ENCODE data around the gene DLGAP1. TPM values are rescaled to one million over a fixed set of nuclear protein-coding genes. Genes with fewer than 3 reads are reported as not detected.
A peak's percentile ranks its signal among the peaks of the same experiment; 100 is the strongest.

The DLGAP1 gene
- total and polyA plus RNA-seq, 4 donors, result 0.06 to 1.2 (median 0.17) TPM; not detected in 1

GRCh38 chr18:3449512-3450011, 1005.5 kb downstream of the DLGAP1 start:
- H3K27me3 ChIP-seq (ENCODE audit: control insufficient read depth in 4 of 4, insufficient read depth in 4 of 4, low read length in 3 of 4), result no peaks in the 10 kb centered on the region
- H3K36me3 ChIP-seq (ENCODE audit: control insufficient read depth in 4 of 4, insufficient read depth in 3 of 4, low read depth in 1 of 4, low read length in 3 of 4), result no peaks in the 10 kb centered on the region
- WGBS, result under 1% methylated on average over 47 of the region's 47 CpGs
- peak overlapping the region; percentile 99 to 100 for H3K27ac ChIP-seq (ENCODE audit: low read depth in 1 of 2, low read length in 2 of 2)
- no peak for TF ChIP-seq MAX (IDR thresholded peaks at IDR 0.05)
- no peak for TF ChIP-seq FOXA2 (IDR thresholded peaks at IDR 0.05)
- no peak for TF ChIP-seq NR2F2 (IDR thresholded peaks at IDR 0.05)
- no peak for TF ChIP-seq TAF1 (conservative IDR thresholded peaks at IDR 0.05)
- TF ChIP-seq JUND (IDR thresholded peaks at IDR 0.05), result no peak
- no peak for TF ChIP-seq HNF4G (IDR thresholded peaks at IDR 0.05)
- TF ChIP-seq RAD21 (IDR thresholded peaks at IDR 0.05), result no peak
- no peak for TF ChIP-seq FOXA1 (IDR thresholded peaks at IDR 0.05)
- no peak for TF ChIP-seq ZBTB33 (IDR thresholded peaks at IDR 0.05)
- TF ChIP-seq HNF4A (conservative IDR thresholded peaks at IDR 0.05), result no peak
- no peak for TF ChIP-seq RXRA (IDR thresholded peaks at IDR 0.05)
- TF ChIP-seq YY1 (IDR thresholded peaks at IDR 0.05), result no peak
- no peak for TF ChIP-seq SP1 (IDR thresholded peaks at IDR 0.05)
- no peak for TF ChIP-seq ATF3 (IDR thresholded peaks at IDR 0.05)
- TF ChIP-seq CTCF (IDR thresholded peaks at IDR 0.05; ENCODE audit: low read depth, low read length, missing input control), result no peak
- H3K4me1 ChIP-seq (ENCODE audit: control insufficient read depth in 4 of 4, insufficient read depth in 4 of 4, low read length in 3 of 4), result peaks cover 3 to 26% (median 10%) of the 10 kb centered on the region in 4 donors
- H3K9ac ChIP-seq (ENCODE audit: low read depth in 1 of 2, low read length in 2 of 2), result peak overlapping the region; percentile 74 to 95
- peak overlapping the region; percentile 48 to 84 (median 63) for H3K4me3 ChIP-seq (ENCODE audit: low read depth in 1 of 3, low read length in 3 of 3)
- no peaks in the 10 kb centered on the region for H3K9me3 ChIP-seq (ENCODE audit: control insufficient read depth in 4 of 4, low read length in 3 of 4)
- DNase-seq (ENCODE audit: low spot score), result no peak

GRCh38 chr18:3448838-3449511, 1006.1 kb downstream of the DLGAP1 start:
- Histone ChIP-seq H3K4me1 (ENCODE audit: control insufficient read depth in 4 of 4, insufficient read depth in 4 of 4, low read length in 3 of 4) (peaks cover 3 to 26% (median 10%) of the 10 kb centered on the region in 4 donors), H3K27ac (ENCODE audit: low read depth in 1 of 2, low read length in 2 of 2) (peak overlapping the region; percentile 99 to 100), H3K36me3 (ENCODE audit: control insufficient read depth in 4 of 4, insufficient read depth in 3 of 4, low read depth in 1 of 4, low read length in 3 of 4) (no peaks in the 10 kb centered on the region), H3K27me3 (ENCODE audit: control insufficient read depth in 4 of 4, insufficient read depth in 4 of 4, low read length in 3 of 4) (no peaks in the 10 kb centered on the region), H3K9ac (ENCODE audit: low read depth in 1 of 2, low read length in 2 of 2) (peak overlapping the region; percentile 76 to 88), H3K9me3 (ENCODE audit: control insufficient read depth in 4 of 4, low read length in 3 of 4) (no peaks in the 10 kb centered on the region), H3K4me3 (ENCODE audit: low read depth in 1 of 3, low read length in 3 of 3) (peak overlapping the region; percentile 48 to 84 (median 63))
- peak; percentile 82 for DNase-seq (ENCODE audit: low spot score)
- whole genome bisulfite sequencing, result under 1% methylated on average over 38 of the region's 38 CpGs
- peak; percentile 66 for TF ChIP-seq SP1 (IDR thresholded peaks at IDR 0.05)
- TF ChIP-seq RAD21 (IDR thresholded peaks at IDR 0.05), result no peak
- TF ChIP-seq FOXA1 (IDR thresholded peaks at IDR 0.05), result peak; percentile 90
- TF ChIP-seq JUND (IDR thresholded peaks at IDR 0.05), result no peak
- peak in 1 of 2 donors; percentile 56 for TF ChIP-seq EGR1 (IDR thresholded peaks at IDR 0.05; ENCODE audit: low read depth in 2 of 2)
- TF ChIP-seq GABPA (IDR thresholded peaks at IDR 0.05 in 1 of 2, conservative IDR thresholded peaks at IDR 0.05 in 1 of 2), result no peak
- TF ChIP-seq HNF4A (conservative IDR thresholded peaks at IDR 0.05), result peak; percentile 18 to 22
- TF ChIP-seq CTCF (IDR thresholded peaks at IDR 0.05; ENCODE audit: low read depth, low read length, missing input control), result no peak
- TF ChIP-seq NR2F2 (IDR thresholded peaks at IDR 0.05), result peak; percentile 14
- peak; percentile 80 for TF ChIP-seq REST (IDR thresholded peaks at IDR 0.05)
- TF ChIP-seq MAX (IDR thresholded peaks at IDR 0.05), result peak; percentile 38
- peak; percentile 14 to 33 for TF ChIP-seq RXRA (IDR thresholded peaks at IDR 0.05)
- TF ChIP-seq HNF4G (IDR thresholded peaks at IDR 0.05), result no peak
- peak; percentile 70 for TF ChIP-seq TAF1 (conservative IDR thresholded peaks at IDR 0.05)
- no peak for TF ChIP-seq ATF3 (IDR thresholded peaks at IDR 0.05)
- TF ChIP-seq YY1 (IDR thresholded peaks at IDR 0.05), result peak; percentile 75
- TF ChIP-seq FOXA2 (IDR thresholded peaks at IDR 0.05), result peak; percentile 92

Measured in liver (tissue), 9 donors.